C4-2B (cell line): ENCODE results near the gene REEP3.

Experiments
- ZFX ChIP-seq: fragments of 450-650 bp; IDR thresholded peaks from 2 replicates; pipeline ENCODE4 v1.6.1; 2017
- TF ChIP-seq, protein P1 (sequence below): fragments of 450-650 bp; conservative IDR thresholded peaks from 2 replicates; pipeline ENCODE4 v1.5.1; 2017; ENCODE audit warnings: mild to moderate bottlenecking

DNA sequence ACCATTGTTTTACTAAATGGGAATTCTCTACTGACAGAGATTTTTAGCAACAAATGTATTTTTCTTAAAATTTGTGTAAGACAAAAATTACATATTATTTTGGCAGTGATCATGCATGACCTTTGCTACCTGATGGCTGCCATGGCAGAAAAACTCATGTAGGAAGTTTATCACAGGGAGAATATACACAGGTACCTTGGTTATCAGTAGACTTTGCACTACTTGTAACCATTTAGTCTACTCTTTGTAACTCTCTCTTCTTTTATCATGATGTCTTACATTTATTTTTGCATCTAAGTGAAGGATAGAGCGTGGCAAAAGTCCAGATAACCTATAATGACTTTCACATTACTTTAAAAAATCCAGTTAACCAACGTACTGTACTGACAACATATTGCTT, 34.1 kb downstream of the REEP3 start:
- TF ChIP-seq, protein P1, sequence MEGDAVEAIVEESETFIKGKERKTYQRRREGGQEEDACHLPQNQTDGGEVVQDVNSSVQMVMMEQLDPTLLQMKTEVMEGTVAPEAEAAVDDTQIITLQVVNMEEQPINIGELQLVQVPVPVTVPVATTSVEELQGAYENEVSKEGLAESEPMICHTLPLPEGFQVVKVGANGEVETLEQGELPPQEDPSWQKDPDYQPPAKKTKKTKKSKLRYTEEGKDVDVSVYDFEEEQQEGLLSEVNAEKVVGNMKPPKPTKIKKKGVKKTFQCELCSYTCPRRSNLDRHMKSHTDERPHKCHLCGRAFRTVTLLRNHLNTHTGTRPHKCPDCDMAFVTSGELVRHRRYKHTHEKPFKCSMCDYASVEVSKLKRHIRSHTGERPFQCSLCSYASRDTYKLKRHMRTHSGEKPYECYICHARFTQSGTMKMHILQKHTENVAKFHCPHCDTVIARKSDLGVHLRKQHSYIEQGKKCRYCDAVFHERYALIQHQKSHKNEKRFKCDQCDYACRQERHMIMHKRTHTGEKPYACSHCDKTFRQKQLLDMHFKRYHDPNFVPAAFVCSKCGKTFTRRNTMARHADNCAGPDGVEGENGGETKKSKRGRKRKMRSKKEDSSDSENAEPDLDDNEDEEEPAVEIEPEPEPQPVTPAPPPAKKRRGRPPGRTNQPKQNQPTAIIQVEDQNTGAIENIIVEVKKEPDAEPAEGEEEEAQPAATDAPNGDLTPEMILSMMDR = no peak
- no peak for TF ChIP-seq ZFX
